Fibroblast of peridontal ligament (primary cell): ENCODE data around the gene DHODH.
"Not testable (repeated sequence)": the region's sequence is repeated elsewhere in the genome, so short reads cannot be mapped to it uniquely, and the experiment has no call there.

Source experiments
- DNase-seq: peaks from one replicate; pipeline ENCODE4 v3.0.0-alpha.2; 2010; ENCODE audit errors: extremely low read depth

Gene DHODH

DNA sequence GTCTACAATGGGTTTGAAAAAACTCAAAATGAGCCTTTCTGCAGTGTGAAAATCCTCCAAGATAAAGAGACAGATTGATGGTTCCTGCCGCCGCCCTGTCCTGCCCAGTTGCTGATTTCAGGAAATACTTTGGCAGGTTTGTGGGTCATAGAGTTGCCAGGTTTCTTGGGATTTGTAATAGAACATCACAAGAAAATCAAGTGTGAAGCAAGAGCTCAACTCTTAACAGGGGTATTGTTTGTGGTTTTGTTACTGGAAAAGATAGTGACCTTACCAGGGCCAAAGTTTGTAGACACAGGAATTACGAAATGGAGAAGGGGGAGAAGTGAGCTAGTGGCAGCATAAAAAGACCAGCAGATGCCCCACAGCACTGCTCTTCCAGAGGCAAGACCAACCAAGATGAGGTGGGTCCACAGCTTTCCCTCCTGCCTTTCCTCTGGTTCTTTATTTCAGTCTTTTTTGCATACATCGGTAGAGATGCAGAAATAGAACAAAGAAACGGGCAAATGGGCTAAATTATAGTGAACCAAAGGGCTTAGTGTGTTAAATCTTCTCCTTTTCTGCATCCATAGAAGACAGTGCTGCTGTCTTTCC, 45.8 kb downstream of the DHODH start, which contains the start of gene HP:
Gene HP (plus strand): TSS at position 252 of the 594 bp plus-strand sequence. CDS start 148 bp downstream, at position 400.
- DNase-seq: not testable (repeated sequence)

DNA sequence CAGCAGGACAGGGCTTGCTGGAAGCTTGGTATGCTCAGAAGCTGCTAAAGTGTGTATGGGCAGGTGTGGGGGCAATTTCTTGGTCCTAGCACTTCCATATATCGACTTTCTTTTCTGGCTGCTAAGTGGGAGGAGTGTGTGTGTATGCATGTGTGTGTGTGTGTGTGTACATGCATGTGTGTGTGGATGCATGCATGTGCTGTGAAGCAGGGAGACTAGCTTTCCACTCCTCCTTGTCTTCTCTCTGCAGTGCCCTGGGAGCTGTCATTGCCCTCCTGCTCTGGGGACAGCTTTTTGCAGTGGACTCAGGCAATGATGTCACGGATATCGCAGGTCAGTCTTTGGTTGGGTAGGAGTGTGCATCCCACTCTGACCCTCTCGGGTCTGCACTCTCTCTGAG, 47.4 kb downstream of the DHODH start:
- no peak for DNase-seq

GRCh38 chr16:72057313-72057712, 48.8 kb downstream of the DHODH start:
- not testable (repeated sequence) for DNase-seq

- not testable (repeated sequence) for DNase-seq
These were observed 50.5 kb downstream of the DHODH start for GRCh38 chr16:72059060-72059459.

DNA sequence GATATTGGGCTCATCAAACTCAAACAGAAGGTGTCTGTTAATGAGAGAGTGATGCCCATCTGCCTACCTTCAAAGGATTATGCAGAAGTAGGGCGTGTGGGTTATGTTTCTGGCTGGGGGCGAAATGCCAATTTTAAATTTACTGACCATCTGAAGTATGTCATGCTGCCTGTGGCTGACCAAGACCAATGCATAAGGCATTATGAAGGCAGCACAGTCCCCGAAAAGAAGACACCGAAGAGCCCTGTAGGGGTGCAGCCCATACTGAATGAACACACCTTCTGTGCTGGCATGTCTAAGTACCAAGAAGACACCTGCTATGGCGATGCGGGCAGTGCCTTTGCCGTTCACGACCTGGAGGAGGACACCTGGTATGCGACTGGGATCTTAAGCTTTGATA, 51.9 kb downstream of the DHODH start:
- DNase-seq: no peak

GRCh38 chr16:72061564-72061963, 53.0 kb downstream of the DHODH start:
- no peak for DNase-seq

- no peak for DNase-seq
These were observed 55.9 kb downstream of the DHODH start for GRCh38 chr16:72064361-72064894.

- DNase-seq: peak; percentile 51
These were observed 58.2 kb downstream of the DHODH start for GRCh38 chr16:72066747-72067146.

DNA sequence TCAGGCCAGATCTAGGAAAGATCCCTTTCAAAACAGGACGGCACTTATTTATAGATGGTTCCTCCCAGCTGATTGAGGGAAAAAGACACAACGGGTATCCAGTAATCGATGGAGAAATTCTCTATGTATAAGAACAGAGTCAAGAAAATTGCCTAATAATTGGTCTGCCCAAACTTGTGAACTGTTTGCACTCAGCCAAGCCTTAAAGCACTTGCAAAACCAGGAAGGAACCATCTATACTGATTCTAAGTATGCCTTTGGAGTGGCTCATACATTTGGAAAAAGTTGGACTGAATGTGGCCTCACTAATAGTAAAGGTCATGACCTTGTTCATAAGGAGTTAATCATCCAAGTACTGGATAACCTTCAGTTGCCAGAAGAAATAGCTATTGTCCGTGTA, 60.4 kb downstream of the DHODH start:
- DNase-seq: no peak

DNA sequence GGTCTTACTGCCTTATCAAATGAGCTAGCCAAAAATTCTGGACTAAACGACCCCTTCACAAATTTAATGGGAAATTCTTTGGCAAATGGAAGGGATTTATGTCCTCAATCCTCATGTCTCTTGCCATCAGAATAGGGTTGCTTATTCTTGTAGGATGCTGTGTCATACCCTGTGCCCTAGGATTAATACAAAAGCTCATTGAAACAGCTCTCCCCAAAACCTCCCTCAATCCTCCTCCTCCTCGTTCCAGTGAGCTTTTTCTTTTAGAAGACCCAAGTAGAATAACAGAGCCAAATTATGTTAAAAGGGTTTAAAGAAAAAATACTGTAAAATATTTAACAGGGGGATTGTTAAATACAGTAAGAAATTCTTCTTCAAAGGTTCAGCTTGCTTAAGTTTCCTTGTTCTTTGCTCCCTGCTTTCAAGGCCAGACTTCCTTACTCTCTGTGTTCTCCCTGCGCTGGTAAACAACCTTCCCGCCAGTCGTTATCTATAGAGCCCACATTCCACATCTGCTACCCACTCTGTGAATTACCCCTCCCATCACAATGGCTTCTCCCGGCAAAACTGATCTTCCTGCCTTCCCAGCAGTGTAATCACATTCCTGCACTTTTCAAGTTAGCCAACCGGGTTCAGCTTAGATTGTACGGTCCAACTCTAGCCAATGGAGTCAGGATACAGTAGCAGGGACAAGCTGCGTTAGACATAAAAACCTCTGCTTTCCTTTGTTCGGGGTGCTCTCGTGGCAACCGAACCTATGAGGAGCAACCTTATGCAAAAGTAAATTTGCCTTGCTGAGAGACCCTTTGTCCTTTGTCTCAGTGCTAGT, 64.2 kb downstream of the DHODH start:
- DNase-seq: peak; percentile 10

DNA sequence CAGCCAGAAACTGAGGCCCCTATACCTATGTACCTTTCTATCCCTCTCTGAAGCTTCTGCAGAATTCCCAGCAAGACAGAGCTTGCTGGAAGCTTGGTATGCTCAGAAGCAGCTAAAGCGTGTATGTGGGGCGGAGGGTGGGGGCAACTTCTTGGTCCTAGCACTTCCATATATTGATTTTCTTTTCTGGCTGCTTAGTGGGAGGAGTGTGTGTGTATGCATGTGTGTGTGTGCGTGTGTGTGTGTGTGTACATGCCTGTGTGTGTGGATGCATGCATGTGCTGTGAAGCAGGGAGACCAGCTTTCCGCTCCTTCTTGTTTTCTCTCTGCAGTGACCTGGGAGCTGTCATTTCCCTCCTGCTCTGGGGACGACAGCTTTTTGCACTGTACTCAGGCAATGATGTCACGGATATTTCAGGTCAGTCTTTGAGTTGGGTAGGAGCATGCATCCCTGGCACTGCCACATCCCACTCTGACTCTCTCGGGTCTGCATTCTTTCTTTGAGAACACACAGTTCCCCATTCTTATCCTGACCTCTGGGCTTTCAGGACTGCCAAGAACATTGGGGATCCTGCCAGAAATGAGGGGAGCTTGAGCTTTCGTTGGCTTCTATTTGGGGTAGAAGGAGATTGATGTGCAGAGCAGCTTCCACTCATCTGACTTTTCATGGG, 65.2 kb downstream of the DHODH start:
- DNase-seq: peak; percentile 3

- DNase-seq: not testable (repeated sequence)
These were observed 66.5 kb downstream of the DHODH start for GRCh38 chr16:72075067-72075466.
